ENCODE data around the gene DSCAM. TPM values are rescaled to one million over a fixed set of nuclear protein-coding genes. Genes with fewer than 3 reads are reported as not detected.

DSCAM gene
- total RNA-seq, 2 donors from 2014 or later = 0.05 TPM; not detected in 1

- no peak for TF ChIP-seq CTCF (IDR thresholded peaks at IDR 0.05)
- intact Hi-C loops (cut with DNase I) = no loop called here
Measured at GRCh38 chr21:40613546-40614030, 233.4 kb downstream of the DSCAM start.

GRCh38 chr21:40610345-40610744 is 236.6 kb downstream of the DSCAM start:
- no peak for DNase-seq
- H3K27ac ChIP-seq = no peak overlapping the region
- H3K4me3 ChIP-seq = no peak overlapping the region
- H3K9me3 ChIP-seq = no peaks in the 10 kb centered on the region
- no peaks in the 10 kb centered on the region for H3K36me3 ChIP-seq
- no peak overlapping the region for H3K9ac ChIP-seq (ENCODE audit: low read depth in 2 of 2, low read length in 2 of 2)
- H3K4me1 ChIP-seq = no peaks in the 10 kb centered on the region
- H3K27me3 ChIP-seq = no peaks in the 10 kb centered on the region
- intact Hi-C loops (cut with DNase I) = no loop called here
- no peak for TF ChIP-seq CTCF (IDR thresholded peaks at IDR 0.05)

More at GRCh38 chr21:40613546-40614030, 233.4 kb downstream of the DSCAM start:
- no peak overlapping the region for H3K27ac ChIP-seq
- no peaks in the 10 kb centered on the region for H3K9me3 ChIP-seq
- DNase-seq = no peak
- H3K4me3 ChIP-seq = no peak overlapping the region
- H3K27me3 ChIP-seq = no peaks in the 10 kb centered on the region
- no peak overlapping the region for H3K9ac ChIP-seq (ENCODE audit: low read depth in 2 of 2, low read length in 2 of 2)
- no peaks in the 10 kb centered on the region for H3K36me3 ChIP-seq
- no peaks in the 10 kb centered on the region for H3K4me1 ChIP-seq

GRCh38 chr21:40606341-40606740 is 240.6 kb downstream of the DSCAM start:
- no peaks in the 10 kb centered on the region for H3K27me3 ChIP-seq
- no peak for TF ChIP-seq CTCF (IDR thresholded peaks at IDR 0.05)
- H3K9ac ChIP-seq (ENCODE audit: low read depth in 2 of 2, low read length in 2 of 2) = no peak overlapping the region
- H3K4me1 ChIP-seq = no peaks in the 10 kb centered on the region
- H3K27ac ChIP-seq = no peak overlapping the region
- no peaks in the 10 kb centered on the region for H3K36me3 ChIP-seq
- DNase-seq = no peak
- H3K4me3 ChIP-seq = no peak overlapping the region
- H3K9me3 ChIP-seq = no peaks in the 10 kb centered on the region
- intact Hi-C loops (cut with DNase I) = no loop called here

- intact Hi-C loops (cut with DNase I) = no loop called here
Measured at GRCh38 chr21:40605094-40605493, 241.9 kb downstream of the DSCAM start.

GRCh38 chr21:40603774-40604173 is 243.2 kb downstream of the DSCAM start:
- no peaks in the 10 kb centered on the region for H3K4me1 ChIP-seq
- intact Hi-C loops (cut with DNase I) = no loop called here
- H3K36me3 ChIP-seq = no peaks in the 10 kb centered on the region
- H3K9ac ChIP-seq (ENCODE audit: low read depth in 2 of 2, low read length in 2 of 2) = no peak overlapping the region
- no peaks in the 10 kb centered on the region for H3K27me3 ChIP-seq
- no peak for TF ChIP-seq CTCF (IDR thresholded peaks at IDR 0.05)
- no peak for DNase-seq
- no peak overlapping the region for H3K27ac ChIP-seq
- no peak overlapping the region for H3K4me3 ChIP-seq
- no peaks in the 10 kb centered on the region for H3K9me3 ChIP-seq

More at GRCh38 chr21:40605094-40605493, 241.9 kb downstream of the DSCAM start:
- TF ChIP-seq CTCF (IDR thresholded peaks at IDR 0.05) = no peak
- Histone ChIP-seq H3K9ac (ENCODE audit: low read depth in 2 of 2, low read length in 2 of 2) (no peak overlapping the region), H3K27me3 (no peaks in the 10 kb centered on the region), H3K4me1 (no peaks in the 10 kb centered on the region), H3K36me3 (no peaks in the 10 kb centered on the region), H3K4me3 (no peak overlapping the region), H3K27ac (no peak overlapping the region), H3K9me3 (no peaks in the 10 kb centered on the region)
- DNase-seq = no peak

Measured in colonic mucosa (tissue), 4 donors.